Stimulated activated CD8-positive, alpha-beta memory T cell treated with anti-CD3 and anti-CD28 coated beads, Interleukin-2, amount 100 ng/mL, for 48 hours (primary cell): ENCODE results near the gene DCLK1.
A peak's percentile ranks its signal among the peaks of the same experiment; 100 is the strongest.

Experiments used
- DNase-seq, 2 donors: peaks; one replicate each; pipeline ENCODE4 v3.0.0-alpha.2; 2020; ENCODE audit warnings: low read depth in 2 of 2

The DCLK1 gene

GRCh38 chr13:36131222-36131930 lies at the start of gene DCLK1:
DCLK1 (minus strand) TSS chr13:36131382.
- peak in 1 of 2 donors; percentile 1 for DNase-seq

- DNase-seq, result no peak
These were observed 44.4 kb upstream of the DCLK1 start for GRCh38 chr13:36175621-36176020.

- no peak for DNase-seq
These were observed 43.7 kb upstream of the DCLK1 start for GRCh38 chr13:36174923-36175322.

- DNase-seq, result no peak
These were observed 42.6 kb upstream of the DCLK1 start for GRCh38 chr13:36173571-36174322.

- no peak for DNase-seq
These were observed 34.9 kb upstream of the DCLK1 start for GRCh38 chr13:36166046-36166445.

- DNase-seq, result no peak
These were observed 32.7 kb upstream of the DCLK1 start for GRCh38 chr13:36163809-36164308.

GRCh38 chr13:36163286-36163685 lies 32.1 kb upstream of the DCLK1 start:
- DNase-seq, result no peak

- no peak for DNase-seq
These were observed 29.1 kb upstream of the DCLK1 start for GRCh38 chr13:36160297-36160696.

- no peak for DNase-seq
These were observed 27.4 kb upstream of the DCLK1 start for GRCh38 chr13:36158611-36159010.

GRCh38 chr13:36157480-36157879 lies 26.3 kb upstream of the DCLK1 start:
- DNase-seq, result no peak

- DNase-seq, result no peak
These were observed 23.5 kb upstream of the DCLK1 start for GRCh38 chr13:36154567-36155291.

GRCh38 chr13:36151591-36151990 lies 20.4 kb upstream of the DCLK1 start:
- no peak for DNase-seq

GRCh38 chr13:36148446-36148845 lies 17.3 kb upstream of the DCLK1 start:
- no peak for DNase-seq

- DNase-seq, result no peak
These were observed 16.1 kb upstream of the DCLK1 start for GRCh38 chr13:36147330-36147729.

GRCh38 chr13:36146511-36147269 lies 15.5 kb upstream of the DCLK1 start:
- DNase-seq, result no peak

GRCh38 chr13:36143738-36144137 lies 12.6 kb upstream of the DCLK1 start:
- no peak for DNase-seq

- DNase-seq, result no peak
These were observed 11.6 kb upstream of the DCLK1 start for GRCh38 chr13:36142735-36143134.

GRCh38 chr13:36135876-36136275 lies 4.7 kb upstream of the DCLK1 start:
- DNase-seq, result no peak

GRCh38 chr13:36134632-36135031 lies 3.5 kb upstream of the DCLK1 start:
- no peak for DNase-seq

- no peak for DNase-seq
These were observed 2.9 kb upstream of the DCLK1 start for GRCh38 chr13:36133950-36134626.

GRCh38 chr13:36132376-36132775 lies 1.2 kb upstream of the DCLK1 start:
- no peak for DNase-seq
